ENCODE results near the gene ROBO1.

The ROBO1 gene

DNA sequence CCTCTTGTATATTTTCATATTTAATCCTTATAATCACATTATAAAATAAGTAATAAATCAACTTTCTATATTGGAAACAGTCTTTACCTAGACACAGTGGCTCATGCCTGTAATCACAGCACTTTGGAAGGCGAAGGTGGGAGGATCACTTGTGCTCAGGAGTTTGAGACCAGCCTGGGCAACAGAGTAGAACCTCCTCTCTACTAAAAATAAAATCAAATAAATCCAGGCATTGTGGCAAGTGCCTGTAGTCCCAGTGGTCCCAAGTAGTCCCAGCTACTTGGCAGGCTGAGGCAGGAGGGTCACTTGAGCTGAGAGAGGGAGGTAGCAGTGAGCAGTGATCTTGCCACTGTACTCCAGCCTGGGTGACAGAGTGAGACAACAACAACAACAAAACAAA lies 975.1 kb downstream of the ROBO1 start:
- TF ChIP-seq, protein P1, sequence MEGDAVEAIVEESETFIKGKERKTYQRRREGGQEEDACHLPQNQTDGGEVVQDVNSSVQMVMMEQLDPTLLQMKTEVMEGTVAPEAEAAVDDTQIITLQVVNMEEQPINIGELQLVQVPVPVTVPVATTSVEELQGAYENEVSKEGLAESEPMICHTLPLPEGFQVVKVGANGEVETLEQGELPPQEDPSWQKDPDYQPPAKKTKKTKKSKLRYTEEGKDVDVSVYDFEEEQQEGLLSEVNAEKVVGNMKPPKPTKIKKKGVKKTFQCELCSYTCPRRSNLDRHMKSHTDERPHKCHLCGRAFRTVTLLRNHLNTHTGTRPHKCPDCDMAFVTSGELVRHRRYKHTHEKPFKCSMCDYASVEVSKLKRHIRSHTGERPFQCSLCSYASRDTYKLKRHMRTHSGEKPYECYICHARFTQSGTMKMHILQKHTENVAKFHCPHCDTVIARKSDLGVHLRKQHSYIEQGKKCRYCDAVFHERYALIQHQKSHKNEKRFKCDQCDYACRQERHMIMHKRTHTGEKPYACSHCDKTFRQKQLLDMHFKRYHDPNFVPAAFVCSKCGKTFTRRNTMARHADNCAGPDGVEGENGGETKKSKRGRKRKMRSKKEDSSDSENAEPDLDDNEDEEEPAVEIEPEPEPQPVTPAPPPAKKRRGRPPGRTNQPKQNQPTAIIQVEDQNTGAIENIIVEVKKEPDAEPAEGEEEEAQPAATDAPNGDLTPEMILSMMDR (IDR thresholded peaks at IDR 0.05), result no peak
- Histone ChIP-seq H3K27me3 (no peaks in the 10 kb centered on the region), H3K27ac (no peak overlapping the region), H3K36me3 (no peaks in the 10 kb centered on the region), H3K4me3 (ENCODE audit: low read depth in 1 of 2, low read length in 1 of 2) (no peak overlapping the region), H3K4me1 (ENCODE audit: control insufficient read depth in 1 of 2, insufficient read depth in 1 of 2, low read depth in 1 of 2, low read length in 1 of 2) (no peaks in the 10 kb centered on the region), H3K9me3 (no peaks in the 10 kb centered on the region)

DNA sequence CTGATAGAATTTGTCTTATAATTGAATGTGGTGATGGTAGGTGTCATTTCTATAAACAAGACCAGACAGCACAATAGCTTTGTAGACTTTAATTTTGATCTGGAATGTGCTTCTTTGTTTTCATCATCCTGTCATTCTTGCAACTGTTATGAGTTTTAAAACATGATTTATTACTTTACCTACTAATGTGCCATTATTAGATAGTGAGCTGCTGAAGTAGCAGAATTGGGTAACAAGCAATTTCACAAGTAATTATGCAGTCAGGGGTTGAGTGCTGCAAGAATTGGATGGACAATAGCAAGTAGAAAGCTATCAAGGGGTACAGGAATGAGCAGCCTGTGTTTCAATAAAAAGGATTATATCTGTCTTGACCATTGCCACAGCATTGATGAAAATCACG lies 975.6 kb downstream of the ROBO1 start:
- Histone ChIP-seq H3K9me3 (no peaks in the 10 kb centered on the region), H3K27me3 (no peaks in the 10 kb centered on the region), H3K27ac (no peak overlapping the region), H3K4me3 (ENCODE audit: low read depth in 1 of 2, low read length in 1 of 2) (no peak overlapping the region), H3K4me1 (ENCODE audit: control insufficient read depth in 1 of 2, insufficient read depth in 1 of 2, low read depth in 1 of 2, low read length in 1 of 2) (no peaks in the 10 kb centered on the region), H3K36me3 (no peaks in the 10 kb centered on the region)
- TF ChIP-seq, protein P1 (IDR thresholded peaks at IDR 0.05), result no peak

DNA sequence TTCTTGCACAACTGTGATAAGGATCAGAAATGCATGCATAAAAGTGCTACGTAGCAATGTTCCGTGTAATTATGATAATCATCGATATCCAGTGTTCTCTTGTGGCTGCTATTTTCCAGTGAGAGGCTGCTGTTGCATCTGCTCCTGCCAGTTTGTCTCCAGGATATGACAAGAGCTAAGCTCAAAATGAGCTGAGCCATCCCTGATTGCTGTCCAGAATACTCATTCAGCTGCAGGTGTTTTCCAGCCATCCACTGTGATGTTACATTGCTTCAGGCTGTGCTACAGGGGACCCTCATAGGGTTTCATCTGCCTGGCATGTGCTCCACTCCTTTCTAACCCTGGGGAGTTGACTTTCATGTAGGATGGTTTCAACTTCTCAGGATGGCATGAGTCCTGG lies 976.0 kb downstream of the ROBO1 start:
- TF ChIP-seq, protein P1 (IDR thresholded peaks at IDR 0.05), result no peak
- no peaks in the 10 kb centered on the region for H3K9me3 ChIP-seq
- H3K27me3 ChIP-seq, result no peaks in the 10 kb centered on the region
- no peak overlapping the region for H3K4me3 ChIP-seq (ENCODE audit: low read depth in 1 of 2, low read length in 1 of 2)
- H3K36me3 ChIP-seq, result no peaks in the 10 kb centered on the region
- H3K4me1 ChIP-seq (ENCODE audit: control insufficient read depth in 1 of 2, insufficient read depth in 1 of 2, low read depth in 1 of 2, low read length in 1 of 2), result no peaks in the 10 kb centered on the region
- no peak overlapping the region for H3K27ac ChIP-seq

DNA sequence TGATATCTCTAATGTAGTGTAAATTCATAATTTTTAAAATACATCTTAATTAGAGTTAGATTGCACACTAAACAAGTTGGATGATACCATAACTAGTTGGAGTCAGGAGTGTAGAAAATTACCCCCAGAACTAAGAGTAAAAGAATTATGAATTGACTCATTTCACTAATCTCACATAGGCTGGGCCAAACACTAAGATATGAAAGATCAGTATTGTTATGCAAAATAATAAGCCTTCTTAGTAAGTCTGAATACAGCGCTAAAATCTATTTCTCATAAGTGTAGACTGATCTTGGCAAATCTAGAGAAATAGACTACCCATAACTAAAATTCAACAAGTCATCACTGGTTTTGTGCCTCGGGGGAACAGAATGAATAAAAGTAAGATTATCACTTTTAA lies 979.0 kb downstream of the ROBO1 start:
- TF ChIP-seq, protein P1 (IDR thresholded peaks at IDR 0.05), result no peak
- H3K9me3 ChIP-seq, result no peaks in the 10 kb centered on the region

DNA sequence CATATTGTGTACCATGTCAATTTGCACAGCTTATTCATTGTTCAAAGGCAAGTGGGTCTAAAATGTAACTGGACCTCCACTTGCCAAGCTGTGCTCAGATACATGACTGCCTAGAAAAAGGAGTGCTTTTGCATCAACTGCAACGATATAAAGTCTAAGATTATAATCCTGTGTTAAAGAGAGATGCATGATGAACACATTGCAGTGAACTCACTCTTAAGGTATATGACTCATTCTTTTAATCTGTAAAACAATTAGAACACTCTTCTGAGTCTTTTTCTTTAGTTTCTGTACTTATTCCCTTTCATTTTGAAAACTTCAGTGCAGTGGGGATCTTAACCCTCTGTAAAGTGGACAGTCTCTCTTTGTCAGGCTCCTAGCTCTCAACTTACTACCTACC lies 982.8 kb downstream of the ROBO1 start:
- no peaks in the 10 kb centered on the region for H3K4me1 ChIP-seq (ENCODE audit: control insufficient read depth in 1 of 2, insufficient read depth in 1 of 2, low read depth in 1 of 2, low read length in 1 of 2)
- no peaks in the 10 kb centered on the region for H3K9me3 ChIP-seq
- TF ChIP-seq, protein P1 (IDR thresholded peaks at IDR 0.05), result no peak
- H3K4me3 ChIP-seq (ENCODE audit: low read depth in 1 of 2, low read length in 1 of 2), result no peak overlapping the region
- no peaks in the 10 kb centered on the region for H3K36me3 ChIP-seq
- H3K27me3 ChIP-seq, result no peaks in the 10 kb centered on the region
- no peak overlapping the region for H3K27ac ChIP-seq

More for the DNA sequence above, 979.0 kb downstream of the ROBO1 start:
- no peaks in the 10 kb centered on the region for H3K27me3 ChIP-seq
- no peak overlapping the region for H3K4me3 ChIP-seq (ENCODE audit: low read depth in 1 of 2, low read length in 1 of 2)
- no peak overlapping the region for H3K27ac ChIP-seq
- H3K36me3 ChIP-seq, result no peaks in the 10 kb centered on the region
- H3K4me1 ChIP-seq (ENCODE audit: control insufficient read depth in 1 of 2, insufficient read depth in 1 of 2, low read depth in 1 of 2, low read length in 1 of 2), result no peaks in the 10 kb centered on the region

DNA sequence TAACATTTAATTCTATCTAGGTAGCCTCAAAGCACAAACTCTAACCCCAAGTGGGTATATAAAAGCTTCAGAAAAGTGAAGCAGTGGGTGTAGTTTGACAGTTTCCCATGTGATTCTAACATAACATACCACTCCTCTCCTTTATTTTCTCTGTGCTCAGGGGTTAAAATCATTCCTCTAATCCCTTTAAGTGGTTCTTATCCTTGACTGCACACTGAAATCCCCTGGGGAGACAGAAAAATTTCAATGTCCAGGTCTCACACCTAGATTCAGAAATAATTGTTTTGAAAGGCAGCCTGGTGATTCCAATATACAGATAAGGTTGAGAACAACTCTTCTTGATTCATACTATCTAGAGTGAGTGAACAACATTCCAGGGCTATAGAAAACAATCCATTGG lies 986.4 kb downstream of the ROBO1 start:
- Histone ChIP-seq H3K27ac (no peak overlapping the region), H3K9me3 (no peaks in the 10 kb centered on the region), H3K36me3 (no peaks in the 10 kb centered on the region), H3K27me3 (no peaks in the 10 kb centered on the region), H3K4me1 (ENCODE audit: control insufficient read depth in 1 of 2, insufficient read depth in 1 of 2, low read depth in 1 of 2, low read length in 1 of 2) (no peaks in the 10 kb centered on the region), H3K4me3 (ENCODE audit: low read depth in 1 of 2, low read length in 1 of 2) (no peak overlapping the region)
- TF ChIP-seq, protein P1 (IDR thresholded peaks at IDR 0.05), result no peak
